ENCODE data around the gene SEC14L6.

SEC14L6 gene

GRCh38 chr22:30538280-30538679, 8.3 kb downstream of the SEC14L6 start:
- H3K4me2 ChIP-seq (ENCODE audit: low read length, poor library complexity, severe bottlenecking) = no peak overlapping the region
- H3K23ac ChIP-seq (ENCODE audit: low read length in 2 of 2) = no peak overlapping the region
- H3K9me3 ChIP-seq (ENCODE audit: control insufficient read depth, low read length) = no peaks in the 10 kb centered on the region
- H4K91ac ChIP-seq (ENCODE audit: low read length) = no peak overlapping the region
- peaks cover 0 to 30% of the 10 kb centered on the region in 2 experiments for H3K27me3 ChIP-seq (ENCODE audit: control insufficient read depth in 1 of 2, insufficient read depth in 1 of 2, low read length in 2 of 2)
- H3K18ac ChIP-seq (ENCODE audit: low read depth in 1 of 2, low read length in 2 of 2) = no peak overlapping the region
- no peak overlapping the region for H3K4me3 ChIP-seq (ENCODE audit: insufficient read depth in 1 of 2, low read depth in 1 of 2, low read length in 2 of 2)
- WGBS = 82% methylated on average over 5 of the region's 6 CpGs
- no peak overlapping the region for H2BK15ac ChIP-seq (ENCODE audit: low read depth, poor library complexity, severe bottlenecking)
- peaks cover 6% of the 10 kb centered on the region for H3K4me1 ChIP-seq (ENCODE audit: control insufficient read depth, insufficient read depth, low read depth, low read length)
- H2BK120ac ChIP-seq (ENCODE audit: low read depth, low read length) = no peak overlapping the region
- no peak overlapping the region for H3K9ac ChIP-seq (ENCODE audit: low read length)
- DNase-seq = no peak
- no peak overlapping the region for H4K8ac ChIP-seq (ENCODE audit: low read length)
- no peak overlapping the region for H3K4ac ChIP-seq (ENCODE audit: low read depth in 1 of 2, low read length in 2 of 2)
- no peak overlapping the region for H3K14ac ChIP-seq (ENCODE audit: low read length in 2 of 2)
- H2AFZ ChIP-seq (ENCODE audit: low read depth, low read length) = no peak overlapping the region
- no peak overlapping the region for H3K27ac ChIP-seq (ENCODE audit: low read length, poor library complexity, severe bottlenecking)
- H2BK5ac ChIP-seq (ENCODE audit: low read depth, low read length, poor library complexity, severe bottlenecking) = no peak overlapping the region
- peaks cover 0 to 6% of the 10 kb centered on the region in 2 experiments for H3K36me3 ChIP-seq (ENCODE audit: control insufficient read depth in 1 of 2, insufficient read depth in 2 of 2, low read depth in 1 of 2, low read length in 2 of 2)
- H3K79me1 ChIP-seq (replicated peaks; ENCODE audit: low read length, poor library complexity, severe bottlenecking) = no peaks in the 10 kb centered on the region
- no peak overlapping the region for H2AK5ac ChIP-seq (ENCODE audit: low read length, severe bottlenecking)
- no peak overlapping the region for H2BK12ac ChIP-seq (ENCODE audit: low read length in 2 of 2)

- no peak overlapping the region for H3K9ac ChIP-seq (ENCODE audit: low read length)
- 82% methylated on average over 9 of the region's 9 CpGs for WGBS
- no peaks in the 10 kb centered on the region for H3K9me3 ChIP-seq (ENCODE audit: control insufficient read depth, low read length)
- no peaks in the 10 kb centered on the region for H3K4me1 ChIP-seq (ENCODE audit: control insufficient read depth, insufficient read depth, low read depth, low read length)
- H2AFZ ChIP-seq (ENCODE audit: low read depth, low read length) = no peak overlapping the region
- no peak overlapping the region for H2BK5ac ChIP-seq (ENCODE audit: low read depth, low read length, poor library complexity, severe bottlenecking)
- H3K4me2 ChIP-seq (ENCODE audit: low read length, poor library complexity, severe bottlenecking) = no peak overlapping the region
- no peak overlapping the region for H2BK15ac ChIP-seq (ENCODE audit: low read depth, poor library complexity, severe bottlenecking)
- no peak overlapping the region for H2BK12ac ChIP-seq (ENCODE audit: low read length in 2 of 2)
- no peak overlapping the region for H3K27ac ChIP-seq (ENCODE audit: low read length, poor library complexity, severe bottlenecking)
- H3K4me3 ChIP-seq (ENCODE audit: insufficient read depth in 1 of 2, low read depth in 1 of 2, low read length in 2 of 2) = no peak overlapping the region
- no peak overlapping the region for H4K8ac ChIP-seq (ENCODE audit: low read length)
- H3K36me3 ChIP-seq (ENCODE audit: control insufficient read depth in 1 of 2, insufficient read depth in 2 of 2, low read depth in 1 of 2, low read length in 2 of 2) = peaks cover 0 to 16% of the 10 kb centered on the region in 2 experiments
- H3K4ac ChIP-seq (ENCODE audit: low read depth in 1 of 2, low read length in 2 of 2) = no peak overlapping the region
- no peak overlapping the region for H4K91ac ChIP-seq (ENCODE audit: low read length)
- no peak overlapping the region for H2BK120ac ChIP-seq (ENCODE audit: low read depth, low read length)
- no peak overlapping the region for H3K23ac ChIP-seq (ENCODE audit: low read length in 2 of 2)
- no peak overlapping the region for H2AK5ac ChIP-seq (ENCODE audit: low read length, severe bottlenecking)
- no peak overlapping the region for H3K18ac ChIP-seq (ENCODE audit: low read depth in 1 of 2, low read length in 2 of 2)
- no peak overlapping the region for H3K14ac ChIP-seq (ENCODE audit: low read length in 2 of 2)
- DNase-seq = no peak
- no peaks in the 10 kb centered on the region for H3K79me1 ChIP-seq (replicated peaks; ENCODE audit: low read length, poor library complexity, severe bottlenecking)
- H3K27me3 ChIP-seq (ENCODE audit: control insufficient read depth in 1 of 2, insufficient read depth in 1 of 2, low read length in 2 of 2) = peaks cover 0 to 30% of the 10 kb centered on the region in 2 experiments
Measured at GRCh38 chr22:30537083-30537731, 9.3 kb downstream of the SEC14L6 start.

DNA sequence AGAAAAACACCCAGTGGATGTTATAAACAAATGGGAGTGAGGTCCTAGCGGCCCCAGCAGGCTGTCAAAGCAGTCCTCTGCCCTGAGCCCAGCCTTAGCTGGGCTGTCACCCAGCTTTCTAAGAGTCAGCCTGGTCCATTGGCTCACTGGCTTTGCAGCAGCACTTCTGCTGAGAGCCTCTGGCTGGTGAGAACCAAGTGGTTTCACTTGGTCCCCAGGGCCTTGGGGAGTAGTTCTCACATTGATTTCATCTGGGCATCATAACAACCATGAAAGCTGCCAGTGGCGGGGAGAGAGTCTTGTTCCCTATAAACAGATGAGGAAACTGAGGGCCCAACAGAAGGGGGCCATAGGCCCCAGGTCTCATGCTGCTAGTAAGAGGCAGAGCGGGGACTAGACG, 11.4 kb downstream of the SEC14L6 start:
- H3K14ac ChIP-seq (ENCODE audit: low read length in 2 of 2) = no peak overlapping the region
- no peak overlapping the region for H3K27ac ChIP-seq (ENCODE audit: low read length, poor library complexity, severe bottlenecking)
- H3K4me1 ChIP-seq (ENCODE audit: control insufficient read depth, insufficient read depth, low read depth, low read length) = no peaks in the 10 kb centered on the region
- H3K79me1 ChIP-seq (replicated peaks; ENCODE audit: low read length, poor library complexity, severe bottlenecking) = no peaks in the 10 kb centered on the region
- no peak overlapping the region for H2BK120ac ChIP-seq (ENCODE audit: low read depth, low read length)
- no peak overlapping the region for H4K91ac ChIP-seq (ENCODE audit: low read length)
- no peak overlapping the region for H2BK5ac ChIP-seq (ENCODE audit: low read depth, low read length, poor library complexity, severe bottlenecking)
- H3K9ac ChIP-seq (ENCODE audit: low read length) = no peak overlapping the region
- DNase-seq = no peak
- no peaks in the 10 kb centered on the region for H3K9me3 ChIP-seq (ENCODE audit: control insufficient read depth, low read length)
- no peak overlapping the region for H3K4ac ChIP-seq (ENCODE audit: low read depth in 1 of 2, low read length in 2 of 2)
- no peak overlapping the region for H3K18ac ChIP-seq (ENCODE audit: low read depth in 1 of 2, low read length in 2 of 2)
- H2BK15ac ChIP-seq (ENCODE audit: low read depth, poor library complexity, severe bottlenecking) = no peak overlapping the region
- H4K8ac ChIP-seq (ENCODE audit: low read length) = no peak overlapping the region
- no peak overlapping the region for H3K23ac ChIP-seq (ENCODE audit: low read length in 2 of 2)
- no peak overlapping the region for H2BK12ac ChIP-seq (ENCODE audit: low read length in 2 of 2)
- no peak overlapping the region for H3K4me3 ChIP-seq (ENCODE audit: insufficient read depth in 1 of 2, low read depth in 1 of 2, low read length in 2 of 2)
- H3K4me2 ChIP-seq (ENCODE audit: low read length, poor library complexity, severe bottlenecking) = no peak overlapping the region
- peaks cover 0 to 23% of the 10 kb centered on the region in 2 experiments for H3K27me3 ChIP-seq (ENCODE audit: control insufficient read depth in 1 of 2, insufficient read depth in 1 of 2, low read length in 2 of 2)
- peaks cover 0 to 29% of the 10 kb centered on the region in 2 experiments for H3K36me3 ChIP-seq (ENCODE audit: control insufficient read depth in 1 of 2, insufficient read depth in 2 of 2, low read depth in 1 of 2, low read length in 2 of 2)
- H2AK5ac ChIP-seq (ENCODE audit: low read length, severe bottlenecking) = no peak overlapping the region
- WGBS = 83% methylated on average over 4 of the region's 4 CpGs
- no peak overlapping the region for H2AFZ ChIP-seq (ENCODE audit: low read depth, low read length)

DNA sequence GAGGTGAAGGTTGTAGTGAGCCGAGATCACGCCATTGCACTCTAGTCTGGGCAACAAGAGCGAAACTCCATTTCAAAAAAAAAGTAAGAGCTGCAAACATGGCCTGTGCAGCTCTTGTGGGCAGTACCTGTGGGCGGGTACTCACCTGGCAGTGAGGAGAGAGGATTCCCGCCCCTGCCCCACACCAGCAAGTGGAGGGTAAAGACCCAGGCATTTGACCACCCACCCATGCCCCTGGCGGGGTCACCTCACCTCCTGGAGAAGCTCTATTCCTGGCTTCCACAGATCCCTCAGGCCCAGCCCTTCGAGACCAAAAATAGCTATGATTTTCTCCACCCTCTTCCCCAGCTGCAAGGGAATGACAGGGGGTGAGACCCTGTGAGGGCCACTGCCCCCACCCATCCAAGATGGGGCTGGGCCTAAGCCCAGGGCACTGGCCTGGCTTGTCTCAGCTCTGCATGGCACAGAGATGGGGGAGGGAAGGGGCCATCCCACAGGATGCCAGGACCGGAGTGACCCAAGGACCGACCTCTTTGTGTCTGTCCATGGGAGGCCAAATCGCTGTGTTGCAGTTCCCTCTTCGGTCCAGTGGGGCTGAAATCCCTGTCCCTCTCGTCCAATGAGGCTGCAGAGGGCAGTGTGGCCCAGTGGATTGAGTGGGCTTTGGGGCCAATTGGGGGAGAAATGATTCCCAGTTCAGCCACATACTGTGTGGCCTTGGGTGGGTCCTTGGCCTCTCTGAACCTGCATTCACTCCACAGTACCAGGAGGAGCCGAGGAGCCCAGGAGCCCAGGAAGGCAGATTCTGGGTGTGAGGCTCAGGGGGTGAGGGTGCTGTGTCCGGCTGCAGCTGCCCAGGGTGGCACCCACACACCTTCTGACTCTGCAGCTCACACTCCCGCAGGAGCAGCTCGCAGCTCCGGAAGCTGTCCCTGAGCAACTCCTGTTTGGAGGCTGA, 14.6 kb downstream of the SEC14L6 start:
- Histone ChIP-seq H3K4me2 (ENCODE audit: low read length, poor library complexity, severe bottlenecking) (no peak overlapping the region), H3K9ac (ENCODE audit: low read length) (no peak overlapping the region), H3K4me3 (ENCODE audit: insufficient read depth in 1 of 2, low read depth in 1 of 2, low read length in 2 of 2) (no peak overlapping the region), H3K79me1 (replicated peaks; ENCODE audit: low read length, poor library complexity, severe bottlenecking) (no peaks in the 10 kb centered on the region), H3K14ac (ENCODE audit: low read length in 2 of 2) (no peak overlapping the region), H2BK12ac (ENCODE audit: low read length in 2 of 2) (no peak overlapping the region), H2BK15ac (ENCODE audit: low read depth, poor library complexity, severe bottlenecking) (no peak overlapping the region), H3K27me3 (ENCODE audit: control insufficient read depth in 1 of 2, insufficient read depth in 1 of 2, low read length in 2 of 2) (peaks cover 0 to 23% of the 10 kb centered on the region in 2 experiments), H4K8ac (ENCODE audit: low read length) (no peak overlapping the region), H3K27ac (ENCODE audit: low read length, poor library complexity, severe bottlenecking) (no peak overlapping the region), H2BK120ac (ENCODE audit: low read depth, low read length) (no peak overlapping the region), H2AFZ (ENCODE audit: low read depth, low read length) (no peak overlapping the region), H2BK5ac (ENCODE audit: low read depth, low read length, poor library complexity, severe bottlenecking) (no peak overlapping the region), H3K23ac (ENCODE audit: low read length in 2 of 2) (no peak overlapping the region), H3K9me3 (ENCODE audit: control insufficient read depth, low read length) (no peaks in the 10 kb centered on the region), H3K18ac (ENCODE audit: low read depth in 1 of 2, low read length in 2 of 2) (no peak overlapping the region), H3K4me1 (ENCODE audit: control insufficient read depth, insufficient read depth, low read depth, low read length) (no peaks in the 10 kb centered on the region), H3K36me3 (ENCODE audit: control insufficient read depth in 1 of 2, insufficient read depth in 2 of 2, low read depth in 1 of 2, low read length in 2 of 2) (peaks cover 0 to 36% of the 10 kb centered on the region in 2 experiments), H4K91ac (ENCODE audit: low read length) (no peak overlapping the region), H3K4ac (ENCODE audit: low read depth in 1 of 2, low read length in 2 of 2) (no peak overlapping the region), H2AK5ac (ENCODE audit: low read length, severe bottlenecking) (no peak overlapping the region)
- DNase-seq = no peak
- 84% methylated on average over 15 of the region's 17 CpGs for WGBS
